ENCODE measurements around the gene VEPH1.

DNA sequence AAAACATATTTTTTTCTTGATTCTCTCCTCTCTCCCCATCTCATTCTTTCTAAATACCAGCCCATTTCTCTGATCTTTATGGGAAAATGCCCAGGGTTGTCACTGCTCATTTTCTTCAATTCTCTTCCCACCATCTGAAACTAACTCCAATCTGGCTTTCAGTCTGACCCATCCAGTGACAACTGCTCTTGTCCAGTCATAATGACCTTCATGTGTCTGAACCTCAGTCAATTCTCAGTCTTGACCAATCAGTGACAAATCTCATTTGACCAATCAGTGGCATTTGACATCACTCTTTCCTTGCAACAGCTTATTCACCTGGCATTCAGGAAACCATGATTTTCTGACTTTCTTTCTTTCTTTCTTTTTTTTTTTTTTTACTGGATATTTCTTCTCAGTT is 15.1 kb downstream of the VEPH1 start:
- TF ChIP-seq, protein P1, sequence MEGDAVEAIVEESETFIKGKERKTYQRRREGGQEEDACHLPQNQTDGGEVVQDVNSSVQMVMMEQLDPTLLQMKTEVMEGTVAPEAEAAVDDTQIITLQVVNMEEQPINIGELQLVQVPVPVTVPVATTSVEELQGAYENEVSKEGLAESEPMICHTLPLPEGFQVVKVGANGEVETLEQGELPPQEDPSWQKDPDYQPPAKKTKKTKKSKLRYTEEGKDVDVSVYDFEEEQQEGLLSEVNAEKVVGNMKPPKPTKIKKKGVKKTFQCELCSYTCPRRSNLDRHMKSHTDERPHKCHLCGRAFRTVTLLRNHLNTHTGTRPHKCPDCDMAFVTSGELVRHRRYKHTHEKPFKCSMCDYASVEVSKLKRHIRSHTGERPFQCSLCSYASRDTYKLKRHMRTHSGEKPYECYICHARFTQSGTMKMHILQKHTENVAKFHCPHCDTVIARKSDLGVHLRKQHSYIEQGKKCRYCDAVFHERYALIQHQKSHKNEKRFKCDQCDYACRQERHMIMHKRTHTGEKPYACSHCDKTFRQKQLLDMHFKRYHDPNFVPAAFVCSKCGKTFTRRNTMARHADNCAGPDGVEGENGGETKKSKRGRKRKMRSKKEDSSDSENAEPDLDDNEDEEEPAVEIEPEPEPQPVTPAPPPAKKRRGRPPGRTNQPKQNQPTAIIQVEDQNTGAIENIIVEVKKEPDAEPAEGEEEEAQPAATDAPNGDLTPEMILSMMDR (IDR thresholded peaks at IDR 0.05) = no peak
- no peak for TF ChIP-seq POLR2A (IDR thresholded peaks at IDR 0.05)

Data from testis (tissue), 2 donors.